ENCODE measurements around the gene MUC6. TPM values are rescaled to one million over a fixed set of nuclear protein-coding genes. Genes with fewer than 3 reads are reported as not detected.

The MUC6 gene
- total RNA-seq, 1 donor from 2014 or later, result not detected

Other genes with a start within 250 kb of the MUC6 start
- 0.21 and 0.27 TPM in 2 replicates for gene CEND1, start 246.6 kb downstream of the MUC6 start, total RNA-seq
- gene SLC25A22, start 238.4 kb downstream of the MUC6 start, total RNA-seq, result 18.7 and 19.7 TPM in 2 replicates
- 13.4 and 15.6 TPM in 2 replicates for gene PIDD1, start 231.5 kb downstream of the MUC6 start, total RNA-seq
- gene RPLP2, start 226.8 kb downstream of the MUC6 start, total RNA-seq, result 1,500 and 1,514 TPM in 2 replicates
- 83.8 and 96.4 TPM in 2 replicates for gene PNPLA2, start 217.8 kb downstream of the MUC6 start, total RNA-seq
- 3.9 and 4.2 TPM in 2 replicates for gene CRACR2B, start 208.8 kb downstream of the MUC6 start, total RNA-seq
- gene CD151, start 203.8 kb downstream of the MUC6 start, total RNA-seq, result 377 and 379 TPM in 2 replicates
- gene POLR2L, start 194.2 kb downstream of the MUC6 start, total RNA-seq, result 170 and 193 TPM in 2 replicates
- gene TSPAN4, start 193.9 kb downstream of the MUC6 start, total RNA-seq, result 163 and 175 TPM in 2 replicates
- gene CHID1, start 125.9 kb downstream of the MUC6 start, total RNA-seq, result 112 and 120 TPM in 2 replicates
- 96.7 and 102 TPM in 2 replicates for gene AP2A2, start 110.8 kb downstream of the MUC6 start, total RNA-seq
- not detected in 2 replicates for gene MUC2, start 38.2 kb upstream of the MUC6 start, total RNA-seq
- gene MUC5AC, start 121.2 kb upstream of the MUC6 start, total RNA-seq, result not detected in 2 replicates
- not detected in 2 replicates for gene MUC5B, start 186.3 kb upstream of the MUC6 start, total RNA-seq

All from osteocyte (in vitro differentiated cells).